Measurements from ENCODE around the gene CD52. TPM values are rescaled to one million over a fixed set of nuclear protein-coding genes. Genes with fewer than 3 reads are reported as not detected.
"Not testable (repeated sequence)": the region's sequence is repeated elsewhere in the genome, so short reads cannot be mapped to it uniquely, and the experiment has no call there.

Gene CD52
- total RNA-seq, 1 experiment from 2014 or later: not detected

GRCh38 chr1:26321315-26322041, 3.7 kb downstream of the CD52 start:
- no peak overlapping the region for H3K27ac ChIP-seq
- H3K27me3 ChIP-seq (replicated peaks): peaks cover 5% of the 10 kb centered on the region; the same call in 1 of the 2 replicates
- no peak overlapping the region for H3K4me3 ChIP-seq
- DNase-seq (ENCODE audit: low read depth in 1 of 2, low spot score in 2 of 2): peak; percentile 80 to 89
- H3K4me1 ChIP-seq (replicated peaks): peaks cover 5% of the 10 kb centered on the region
- H3K9me3 ChIP-seq (replicated peaks): no peaks in the 10 kb centered on the region
- H3K36me3 ChIP-seq: 0 out of 2 replicates have a peak, but pooled peaks cover 2% of the 10 kb centered on the region

GRCh38 chr1:26322042-26322331, 4.2 kb downstream of the CD52 start:
- Histone ChIP-seq H3K4me3 (no peak overlapping the region), H3K36me3 (0 out of 2 replicates have a peak, but pooled peaks cover 2% of the 10 kb centered on the region), H3K4me1 (replicated peaks) (peaks cover 5% of the 10 kb centered on the region), H3K27ac (no peak overlapping the region), H3K9me3 (replicated peaks) (no peaks in the 10 kb centered on the region), H3K27me3 (replicated peaks) (peaks cover 5% of the 10 kb centered on the region; the same call in 1 of the 2 replicates)
- DNase-seq (ENCODE audit: low read depth in 1 of 2, low spot score in 2 of 2): no peak

GRCh38 chr1:26323382-26323781, 5.6 kb downstream of the CD52 start:
- Histone ChIP-seq H3K27me3 (replicated peaks) (peaks cover 5% of the 10 kb centered on the region; the same call in 1 of the 2 replicates), H3K4me1 (replicated peaks) (peaks cover 5% of the 10 kb centered on the region), H3K36me3 (0 out of 2 replicates have a peak, but pooled peaks cover 2% of the 10 kb centered on the region), H3K9me3 (replicated peaks) (no peaks in the 10 kb centered on the region), H3K4me3 (no peak overlapping the region), H3K27ac (no peak overlapping the region)
- no peak for DNase-seq (ENCODE audit: low read depth in 1 of 2, low spot score in 2 of 2)

- H3K27ac ChIP-seq: no peak overlapping the region
- H3K4me3 ChIP-seq: no peak overlapping the region
- H3K36me3 ChIP-seq: 0 out of 2 replicates have a peak, but pooled peaks cover 2% of the 10 kb centered on the region
- peaks cover 5% of the 10 kb centered on the region; the same call in 1 of the 2 replicates for H3K27me3 ChIP-seq (replicated peaks)
- H3K9me3 ChIP-seq (replicated peaks): no peaks in the 10 kb centered on the region
- peaks cover 5% of the 10 kb centered on the region for H3K4me1 ChIP-seq (replicated peaks)
- DNase-seq (ENCODE audit: low read depth in 1 of 2, low spot score in 2 of 2): no peak
Measured at GRCh38 chr1:26324550-26324949, 6.8 kb downstream of the CD52 start.

- no peak for DNase-seq (ENCODE audit: low read depth in 1 of 2, low spot score in 2 of 2)
- Histone ChIP-seq H3K27me3 (replicated peaks) (peaks cover 8% of the 10 kb centered on the region; the same call in 1 of the 2 replicates), H3K9me3 (replicated peaks) (no peaks in the 10 kb centered on the region), H3K27ac (no peak overlapping the region), H3K36me3 (no peaks in the 10 kb centered on the region), H3K4me3 (no peak overlapping the region), H3K4me1 (replicated peaks) (no peaks in the 10 kb centered on the region)
Measured at GRCh38 chr1:26327956-26328362, 10.2 kb downstream of the CD52 start.

- Histone ChIP-seq H3K4me1 (replicated peaks) (no peaks in the 10 kb centered on the region), H3K9me3 (replicated peaks) (no peaks in the 10 kb centered on the region), H3K36me3 (no peaks in the 10 kb centered on the region), H3K27me3 (replicated peaks) (peaks cover 10% of the 10 kb centered on the region; the same call in 1 of the 2 replicates), H3K4me3 (no peak overlapping the region), H3K27ac (no peak overlapping the region)
- DNase-seq (ENCODE audit: low read depth in 1 of 2, low spot score in 2 of 2): no peak
Measured at GRCh38 chr1:26328597-26328996, 10.8 kb downstream of the CD52 start.

GRCh38 chr1:26329380-26329779, 11.6 kb downstream of the CD52 start:
- not testable (repeated sequence) for H3K4me1 ChIP-seq (replicated peaks); H3K9me3 ChIP-seq (replicated peaks); DNase-seq (ENCODE audit: low read depth in 1 of 2, low spot score in 2 of 2); H3K4me3 ChIP-seq; H3K36me3 ChIP-seq; H3K27ac ChIP-seq
- H3K27me3 ChIP-seq (replicated peaks): peaks cover 16% of the 10 kb centered on the region; the same call in 1 of the 2 replicates

- Histone ChIP-seq H3K27me3 (replicated peaks) (peaks cover 15% of the 10 kb centered on the region; the same call in 1 of the 2 replicates), H3K27ac (no peak overlapping the region), H3K36me3 (no peaks in the 10 kb centered on the region), H3K4me1 (replicated peaks) (no peaks in the 10 kb centered on the region), H3K9me3 (replicated peaks) (no peaks in the 10 kb centered on the region), H3K4me3 (no peak overlapping the region)
- no peak for DNase-seq (ENCODE audit: low read depth in 1 of 2, low spot score in 2 of 2)
Measured at GRCh38 chr1:26330276-26330675, 12.5 kb downstream of the CD52 start.

- H3K36me3 ChIP-seq; H3K27ac ChIP-seq; H3K4me1 ChIP-seq (replicated peaks); H3K4me3 ChIP-seq; DNase-seq (ENCODE audit: low read depth in 1 of 2, low spot score in 2 of 2); H3K9me3 ChIP-seq (replicated peaks): not testable (repeated sequence)
- H3K27me3 ChIP-seq (replicated peaks): peaks cover 33% of the 10 kb centered on the region
Measured at GRCh38 chr1:26333312-26333711, 15.6 kb downstream of the CD52 start.

GRCh38 chr1:26335774-26336476, 18.2 kb downstream of the CD52 start:
- DNase-seq (ENCODE audit: low read depth in 1 of 2, low spot score in 2 of 2): peak in 1 of 2 experiments; percentile 54
- peaks cover 8% of the 10 kb centered on the region for H3K4me1 ChIP-seq (replicated peaks)
- H3K27me3 ChIP-seq (replicated peaks): peaks cover 36% of the 10 kb centered on the region
- no peaks in the 10 kb centered on the region for H3K36me3 ChIP-seq
- H3K9me3 ChIP-seq (replicated peaks): no peaks in the 10 kb centered on the region
- no peak overlapping the region for H3K27ac ChIP-seq
- H3K4me3 ChIP-seq: peak overlapping the region; percentile 26

GRCh38 chr1:26336477-26337205, 18.9 kb downstream of the CD52 start:
- H3K9me3 ChIP-seq (replicated peaks): no peaks in the 10 kb centered on the region
- no peak for DNase-seq (ENCODE audit: low read depth in 1 of 2, low spot score in 2 of 2)

GRCh38 chr1:26337206-26337535, 19.4 kb downstream of the CD52 start:
- Histone ChIP-seq H3K4me3 (no peak overlapping the region), H3K27ac (no peak overlapping the region), H3K9me3 (replicated peaks) (no peaks in the 10 kb centered on the region), H3K36me3 (no peaks in the 10 kb centered on the region), H3K27me3 (replicated peaks) (peaks cover 37% of the 10 kb centered on the region), H3K4me1 (replicated peaks) (peaks cover 8% of the 10 kb centered on the region)
- DNase-seq (ENCODE audit: low read depth in 1 of 2, low spot score in 2 of 2): no peak

More at GRCh38 chr1:26336477-26337205, 18.9 kb downstream of the CD52 start:
- H3K27ac ChIP-seq: no peak overlapping the region
- H3K36me3 ChIP-seq: no peaks in the 10 kb centered on the region
- peak overlapping the region; percentile 26 for H3K4me3 ChIP-seq
- H3K4me1 ChIP-seq (replicated peaks): peaks cover 8% of the 10 kb centered on the region
- H3K27me3 ChIP-seq (replicated peaks): peaks cover 35% of the 10 kb centered on the region

- peaks cover 37% of the 10 kb centered on the region for H3K27me3 ChIP-seq (replicated peaks)
- H3K36me3 ChIP-seq: no peaks in the 10 kb centered on the region
- H3K4me1 ChIP-seq (replicated peaks): peaks cover 8% of the 10 kb centered on the region
- no peak for DNase-seq (ENCODE audit: low read depth in 1 of 2, low spot score in 2 of 2)
- no peaks in the 10 kb centered on the region for H3K9me3 ChIP-seq (replicated peaks)
- H3K4me3 ChIP-seq: no peak overlapping the region
- no peak overlapping the region for H3K27ac ChIP-seq
Measured at GRCh38 chr1:26337625-26338024, 19.9 kb downstream of the CD52 start.

- no peaks in the 10 kb centered on the region for H3K36me3 ChIP-seq
- H3K4me1 ChIP-seq (replicated peaks): peaks cover 8% of the 10 kb centered on the region
- DNase-seq (ENCODE audit: low read depth in 1 of 2, low spot score in 2 of 2): no peak
- no peak overlapping the region for H3K4me3 ChIP-seq
- H3K27me3 ChIP-seq (replicated peaks): peaks cover 35% of the 10 kb centered on the region
- H3K27ac ChIP-seq: no peak overlapping the region
- no peaks in the 10 kb centered on the region for H3K9me3 ChIP-seq (replicated peaks)
Measured at GRCh38 chr1:26338670-26339069, 20.9 kb downstream of the CD52 start.

Data from SJSA1 (cell line).